Spleen (tissue), 7 donors: Measurements from ENCODE around the gene ZXDC.

Experiments used
- CTCF ChIP-seq, 11 experiments: fragments of 200-600 bp in 7 of 11; fragments of 450-650 bp in 4 of 11; sonication (generic) in 4 of 11; IDR thresholded peaks in 8 of 11; conservative IDR thresholded peaks in 3 of 11; 1 replicate in 7 of 11; 2 replicates in 4 of 11; pipeline versions ENCODE4 v1.4.0 to v1.8.0; 2016 to 2021; ENCODE audit warnings: antibody characterized with exemption in 11 of 11, inconsistent platforms in 4 of 11, mild to moderate bottlenecking in 1 of 11
- POLR2A ChIP-seq, 3 donors: fragments of 450-650 bp; IDR thresholded peaks; one replicate each; pipeline ENCODE4 v1.5.1; 2017; ENCODE audit warnings: antibody characterized with exemption in 3 of 3, mild to moderate bottlenecking in 1 of 3
- POLR2AphosphoS5 ChIP-seq, 3 donors: sonication (generic); formaldehyde crosslinking; IDR thresholded peaks; one replicate each; pipeline ENCODE4 v1.5.1; 2017; ENCODE audit warnings: antibody characterized with exemption in 3 of 3
- donor health status: DM: no; HTN: no; CAD: no; lungs with moderate emphysema.
- donor health status: DM: no; HTN: no; CAD: no.
- donor health status: DM: no; HTN: no; CAD: no.

DNA sequence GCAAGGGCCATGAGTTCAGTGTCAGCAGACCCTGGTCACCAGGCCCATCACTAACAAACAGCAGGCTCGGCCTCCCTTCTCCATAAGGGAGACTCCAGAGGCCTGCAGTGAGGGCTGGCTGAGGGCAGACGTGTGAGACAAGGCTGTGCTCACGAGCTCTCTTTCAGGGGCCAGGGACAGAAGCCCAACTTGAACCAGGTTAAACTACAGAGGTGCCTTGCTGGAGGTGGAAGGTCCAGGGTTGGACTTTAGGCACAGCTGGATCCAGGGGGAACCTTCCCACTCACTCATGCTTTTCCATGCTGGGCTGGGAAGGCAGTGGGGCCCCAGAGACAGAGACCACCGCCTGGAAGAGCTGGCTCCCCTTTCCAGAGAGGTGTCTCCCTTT lies 62.0 kb downstream of the ZXDC start:
- TF ChIP-seq CTCF (IDR thresholded peaks at IDR 0.05 in 8 of 11, conservative IDR thresholded peaks at IDR 0.05 in 3 of 11): no peak
- no peak for TF ChIP-seq POLR2A (IDR thresholded peaks at IDR 0.05)
- no peak for TF ChIP-seq POLR2AphosphoS5 (IDR thresholded peaks at IDR 0.05)
